Glutamatergic neuron (in vitro differentiated cells): Measurements from ENCODE around the gene FRMD4A. TPM values are rescaled to one million over a fixed set of nuclear protein-coding genes. Genes with fewer than 3 reads are reported as not detected.

Experiments used
- DNase-seq: peaks from one replicate; pipeline ENCODE4 v3.0.0; 2022
- H3K27ac Mint-ChIP-seq: one replicate; pipeline ENCODE4 v1.8.0; 2020; ENCODE audit warnings: mild to moderate bottlenecking, mixed read lengths, inconsistent platforms; ENCODE audit not compliant: unreplicated experiment
- H3K27me3 Mint-ChIP-seq: one replicate; pipeline ENCODE4 v1.8.0; 2020; ENCODE audit warnings: mild to moderate bottlenecking, moderate library complexity, mixed read lengths, inconsistent platforms; ENCODE audit not compliant: unreplicated experiment
- H3K36me3 Mint-ChIP-seq: one replicate; pipeline ENCODE4 v1.8.0; 2020; ENCODE audit warnings: mild to moderate bottlenecking, mixed read lengths, inconsistent platforms; ENCODE audit not compliant: unreplicated experiment
- H3K4me1 Mint-ChIP-seq: one replicate; pipeline ENCODE4 v1.8.0; 2020; ENCODE audit warnings: mild to moderate bottlenecking, low read depth, mixed read lengths, inconsistent platforms; ENCODE audit not compliant: unreplicated experiment
- H3K4me3 Mint-ChIP-seq: one replicate; pipeline ENCODE4 v1.8.0; 2020; ENCODE audit warnings: mild to moderate bottlenecking, mixed read lengths, inconsistent platforms; ENCODE audit not compliant: unreplicated experiment
- H3K9me3 Mint-ChIP-seq: one replicate; pipeline ENCODE4 v1.8.0; 2020; ENCODE audit warnings: mild to moderate bottlenecking, moderate library complexity, mixed read lengths, inconsistent platforms; ENCODE audit not compliant: unreplicated experiment
- total RNA-seq: library from RNA; stranded (reverse); fragmentation: NEBNext Ultra II Directional; extraction: Animal tissue kit (Norgen Biotek cat#: 25700); gene quantifications from one replicate; pipeline ENCODE4 v1.2.1, GENCODE V29; 2021; ENCODE audit not compliant: unreplicated experiment
- TF ChIP-seq, protein P1 (sequence below): fragments of 200-600 bp; sonication (generic); IDR thresholded peaks from one replicate; pipeline ENCODE4 v1.5.0; 2021; ENCODE audit not compliant: partially characterized antibody, unreplicated experiment

FRMD4A gene
- total RNA-seq, 1 donor from 2014 or later: 70.6 TPM

DNA sequence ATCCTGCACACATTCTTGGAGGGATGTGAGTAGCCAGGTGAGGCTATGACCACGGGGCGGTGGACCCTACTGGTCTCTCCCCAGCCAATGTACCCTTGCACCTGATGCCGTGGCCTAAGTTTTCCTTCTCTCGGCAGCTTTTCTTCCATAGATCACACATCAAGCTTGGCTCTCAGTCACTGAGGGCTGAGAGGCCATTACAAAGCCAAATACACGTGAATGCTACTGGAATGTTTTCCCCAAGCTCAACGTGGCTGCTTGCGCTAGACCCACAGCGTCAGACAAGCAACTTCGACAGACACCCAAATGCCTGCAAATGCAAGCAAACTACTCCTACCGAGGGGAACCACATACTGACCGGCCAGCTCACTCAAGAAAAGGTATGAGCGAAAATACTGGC, 660.8 kb downstream of the FRMD4A start:
- Mint-ChIP-seq H3K27ac (no peak overlapping the region), H3K4me1 (peaks cover 16% of the 10 kb centered on the region), H3K36me3 (no peaks in the 10 kb centered on the region), H3K9me3 (no peaks in the 10 kb centered on the region), H3K27me3 (no peaks in the 10 kb centered on the region), H3K4me3 (no peak overlapping the region)
- DNase-seq: no peak
- TF ChIP-seq, protein P1, sequence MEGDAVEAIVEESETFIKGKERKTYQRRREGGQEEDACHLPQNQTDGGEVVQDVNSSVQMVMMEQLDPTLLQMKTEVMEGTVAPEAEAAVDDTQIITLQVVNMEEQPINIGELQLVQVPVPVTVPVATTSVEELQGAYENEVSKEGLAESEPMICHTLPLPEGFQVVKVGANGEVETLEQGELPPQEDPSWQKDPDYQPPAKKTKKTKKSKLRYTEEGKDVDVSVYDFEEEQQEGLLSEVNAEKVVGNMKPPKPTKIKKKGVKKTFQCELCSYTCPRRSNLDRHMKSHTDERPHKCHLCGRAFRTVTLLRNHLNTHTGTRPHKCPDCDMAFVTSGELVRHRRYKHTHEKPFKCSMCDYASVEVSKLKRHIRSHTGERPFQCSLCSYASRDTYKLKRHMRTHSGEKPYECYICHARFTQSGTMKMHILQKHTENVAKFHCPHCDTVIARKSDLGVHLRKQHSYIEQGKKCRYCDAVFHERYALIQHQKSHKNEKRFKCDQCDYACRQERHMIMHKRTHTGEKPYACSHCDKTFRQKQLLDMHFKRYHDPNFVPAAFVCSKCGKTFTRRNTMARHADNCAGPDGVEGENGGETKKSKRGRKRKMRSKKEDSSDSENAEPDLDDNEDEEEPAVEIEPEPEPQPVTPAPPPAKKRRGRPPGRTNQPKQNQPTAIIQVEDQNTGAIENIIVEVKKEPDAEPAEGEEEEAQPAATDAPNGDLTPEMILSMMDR: no peak

DNA sequence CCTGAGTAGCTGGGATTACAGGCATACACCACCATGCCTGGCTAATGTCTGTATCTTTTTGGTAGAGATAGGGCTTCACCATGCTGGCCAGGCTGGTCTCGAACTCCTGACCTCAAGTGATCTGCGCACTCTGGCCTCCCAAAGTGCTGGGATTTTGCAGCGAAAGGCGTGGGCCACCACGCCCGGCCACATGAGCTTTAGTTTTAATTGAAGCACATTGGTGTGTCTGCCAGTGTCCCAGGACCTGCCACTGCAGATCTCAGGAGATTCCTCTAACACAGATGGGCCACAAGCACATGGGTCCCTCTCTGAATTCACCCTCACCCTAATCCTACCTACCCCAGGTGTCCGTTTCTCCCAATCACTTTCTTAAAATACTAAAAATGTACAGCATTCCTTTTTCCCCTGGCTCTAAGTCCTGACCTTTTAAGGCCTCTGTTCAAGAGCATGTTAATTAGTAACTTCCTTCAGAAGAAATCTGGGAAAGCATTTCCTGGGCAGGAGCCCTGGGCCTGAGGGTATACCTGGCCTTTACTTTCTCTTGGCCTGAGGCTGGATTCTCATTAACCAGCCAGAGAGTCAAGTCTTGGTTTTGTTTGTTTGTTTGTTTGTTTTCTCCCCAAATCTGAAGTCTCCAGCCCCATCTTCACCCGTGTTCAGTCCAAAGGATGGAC, 661.4 kb downstream of the FRMD4A start:
- Mint-ChIP-seq H3K4me1 (peaks cover 16% of the 10 kb centered on the region), H3K9me3 (no peaks in the 10 kb centered on the region), H3K27me3 (no peaks in the 10 kb centered on the region), H3K36me3 (no peaks in the 10 kb centered on the region), H3K27ac (no peak overlapping the region), H3K4me3 (no peak overlapping the region)
- TF ChIP-seq, protein P1: no peak
- no peak for DNase-seq

DNA sequence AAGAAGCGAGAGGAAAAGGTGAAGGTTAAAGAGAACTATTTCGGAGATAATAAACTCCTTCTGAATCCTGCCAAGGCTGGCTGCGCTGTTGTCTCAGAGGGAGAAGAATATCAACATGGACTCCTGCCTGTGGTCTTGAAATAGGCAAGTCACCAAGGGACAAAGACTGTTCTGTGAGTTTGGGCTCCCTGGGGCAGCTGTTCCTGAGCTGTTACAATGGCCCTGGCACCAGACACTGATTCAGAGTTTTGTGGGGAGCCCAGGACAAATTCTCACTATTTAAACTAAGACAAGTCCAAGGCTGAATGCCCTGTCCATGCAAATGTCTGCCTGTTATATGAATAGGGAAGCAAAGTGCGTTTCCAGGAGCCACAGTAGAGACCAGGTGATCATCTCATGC, 662.6 kb downstream of the FRMD4A start:
- H3K27me3 Mint-ChIP-seq: no peaks in the 10 kb centered on the region
- H3K27ac Mint-ChIP-seq: no peak overlapping the region
- no peaks in the 10 kb centered on the region for H3K9me3 Mint-ChIP-seq
- H3K4me1 Mint-ChIP-seq: peaks cover 12% of the 10 kb centered on the region
- no peak for DNase-seq
- H3K4me3 Mint-ChIP-seq: no peak overlapping the region
- TF ChIP-seq, protein P1: no peak
- H3K36me3 Mint-ChIP-seq: no peaks in the 10 kb centered on the region

DNA sequence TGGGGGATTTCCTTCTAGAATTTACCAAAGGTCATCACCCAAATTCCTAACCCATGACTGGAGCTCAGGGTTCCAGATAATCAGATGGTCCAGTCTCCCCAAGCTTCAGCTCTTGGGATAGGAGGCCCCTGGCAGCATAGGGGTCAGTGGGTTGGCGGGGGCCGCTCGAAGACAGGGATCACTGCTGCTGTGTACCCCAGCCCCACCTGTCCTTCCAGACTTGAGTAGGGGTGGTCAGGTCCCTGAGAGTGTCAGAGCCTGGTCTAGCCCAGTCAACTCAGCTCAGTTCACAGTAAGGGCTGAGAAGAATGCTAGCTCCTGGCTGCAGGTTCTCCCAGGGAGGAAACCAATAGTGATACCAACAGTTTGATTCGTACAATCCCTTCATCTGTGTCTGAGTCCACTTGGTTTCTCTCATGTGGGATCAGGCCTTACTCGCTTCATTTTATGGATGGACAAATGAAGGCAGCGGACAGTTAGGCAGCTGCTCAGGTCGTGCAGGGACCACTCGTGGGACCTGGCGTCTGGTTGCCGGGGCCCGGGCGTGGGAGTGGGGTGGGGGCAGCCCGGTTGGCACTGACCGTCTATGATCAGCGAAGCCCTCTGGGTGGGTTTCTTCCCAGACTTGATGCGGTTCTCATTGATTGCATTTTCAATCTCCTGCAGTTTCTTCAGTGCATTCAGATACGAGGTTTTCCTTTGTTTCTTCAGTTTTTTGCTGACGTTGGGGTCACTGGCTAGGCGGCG, 665.0 kb downstream of the FRMD4A start:
- TF ChIP-seq, protein P1: no peak

DNA sequence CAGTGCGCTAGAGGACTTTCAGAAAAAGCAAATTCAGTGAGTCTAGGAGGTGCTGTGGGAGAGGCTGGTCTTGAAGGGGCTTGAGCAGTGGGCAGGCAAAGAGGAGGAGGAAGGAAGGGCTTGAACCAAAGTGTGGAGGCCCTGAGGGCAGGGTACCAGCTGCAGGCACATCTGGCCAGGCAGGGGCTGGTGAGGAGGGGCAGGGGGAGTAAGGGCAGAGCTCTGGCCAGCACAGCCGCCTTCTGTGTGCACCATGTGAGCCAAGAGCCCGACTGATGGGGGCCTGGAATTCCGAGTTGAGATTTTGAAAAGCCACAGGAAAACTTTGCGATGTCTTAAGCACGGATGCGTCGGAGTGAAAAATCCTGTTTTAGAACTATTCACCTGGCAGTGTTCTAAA, 669.5 kb downstream of the FRMD4A start:
- Mint-ChIP-seq H3K27ac (no peak overlapping the region), H3K4me1 (peaks cover 19% of the 10 kb centered on the region)

More for the DNA sequence above, 665.0 kb downstream of the FRMD4A start:
- peaks cover 4% of the 10 kb centered on the region for H3K9me3 Mint-ChIP-seq
- peaks cover 9% of the 10 kb centered on the region for H3K4me1 Mint-ChIP-seq
- H3K4me3 Mint-ChIP-seq: no peak overlapping the region
- H3K36me3 Mint-ChIP-seq: no peaks in the 10 kb centered on the region
- H3K27me3 Mint-ChIP-seq: no peaks in the 10 kb centered on the region
- DNase-seq: no peak
- H3K27ac Mint-ChIP-seq: no peak overlapping the region

More for the DNA sequence above, 669.5 kb downstream of the FRMD4A start:
- no peak for DNase-seq
- Mint-ChIP-seq H3K4me3 (no peak overlapping the region), H3K36me3 (no peaks in the 10 kb centered on the region), H3K27me3 (no peaks in the 10 kb centered on the region), H3K9me3 (peaks cover 4% of the 10 kb centered on the region)
- TF ChIP-seq, protein P1: no peak
